ENCODE data around the gene CPLANE2. TPM values are rescaled to one million over a fixed set of nuclear protein-coding genes. Genes with fewer than 3 reads are reported as not detected.

The CPLANE2 gene
- total RNA-seq, 2 donors from 2014 or later, result 9.3 to 14.6 TPM

GRCh38 chr1:16181887-16182719 lies 54.9 kb downstream of the CPLANE2 start:
- DNase-seq (ENCODE audit: low spot score), result peak; percentile 68
- Histone ChIP-seq H3K9me3 (no peaks in the 10 kb centered on the region), H3K4me1 (ENCODE audit: control insufficient read depth in 1 of 2, low read depth in 2 of 2) (peaks cover 23 to 27% of the 10 kb centered on the region in 2 donors), H3K36me3 (no peaks in the 10 kb centered on the region), H3K27ac (peak overlapping the region; percentile 94), H3K4me3 (peak overlapping the region; percentile 33), H3K27me3 (replicated peaks; ENCODE audit: insufficient read depth) (no peaks in the 10 kb centered on the region)
- TF ChIP-seq CTCF (IDR thresholded peaks at IDR 0.05), result no peak
- peak; percentile 78 for ATAC-seq (ENCODE audit: insufficient number of reproducible peaks, low FRiP score, low read depth)

Other genes starting within 250 kb of the CPLANE2 start
- not detected for gene SRARP, start 232.9 kb downstream of the CPLANE2 start, total RNA-seq
- gene HSPB7, start 219.1 kb downstream of the CPLANE2 start, total RNA-seq, result 100 to 1,000 TPM; 223 to 430 TPM
- gene CLCNKA, start 215.1 kb downstream of the CPLANE2 start, total RNA-seq, result 1 to 10 TPM in 1 of 2 donors, not detected in 1; 4.7 TPM
- not detected for gene CLCNKB, start 193.4 kb downstream of the CPLANE2 start, total RNA-seq
- not detected for gene FAM131C, start 163.5 kb downstream of the CPLANE2 start, total RNA-seq
- 10 to 100 TPM; 20.3 to 32.9 TPM for gene EPHA2, start 81.1 kb downstream of the CPLANE2 start, total RNA-seq
- 1 to 10 TPM; 8.1 to 8.5 TPM for gene ARHGEF19, start 24.5 kb downstream of the CPLANE2 start, total RNA-seq
- 10 to 100 TPM; 71.2 to 72.2 TPM for gene FBXO42, start 115.3 kb upstream of the CPLANE2 start, total RNA-seq
- gene SZRD1, start 130.1 kb upstream of the CPLANE2 start, total RNA-seq, result 10 to 100 TPM; 79.4 to 85.4 TPM
- not detected for gene SPATA21, start 200.2 kb upstream of the CPLANE2 start, total RNA-seq
- gene NECAP2, start 203.5 kb upstream of the CPLANE2 start, total RNA-seq, result 10 to 100 TPM; 38.9 to 55.1 TPM